ENCODE data around the gene PIGU. TPM values are rescaled to one million over a fixed set of nuclear protein-coding genes. Genes with fewer than 3 reads are reported as not detected.

Gene PIGU
- total RNA-seq, 1 experiment from 2014 or later: 32.8 TPM

GRCh38 chr20:34628026-34628425 lies 48.9 kb downstream of the PIGU start:
- Histone ChIP-seq H2AFZ (ENCODE audit: low read length) (no peak overlapping the region), H3K27ac (ENCODE audit: insufficient read length, low read depth, low read length) (no peak overlapping the region), H3K9me3 (ENCODE audit: control insufficient read depth, low read depth, low read length) (no peaks in the 10 kb centered on the region), H3K9ac (ENCODE audit: extremely low read depth, insufficient read length, low read length) (no peak overlapping the region), H4K91ac (ENCODE audit: insufficient read length, low read depth, low read length) (no peak overlapping the region), H3K79me1 (ENCODE audit: insufficient read depth, low read depth, low read length, poor library complexity, severe bottlenecking) (no peaks in the 10 kb centered on the region), H3K14ac (ENCODE audit: insufficient read depth, low read length) (no peak overlapping the region), H3K79me2 (ENCODE audit: insufficient read depth, low read length) (no peaks in the 10 kb centered on the region), H2BK12ac (ENCODE audit: insufficient read length, low read depth, low read length) (no peak overlapping the region), H3K4me2 (ENCODE audit: insufficient read depth, insufficient read length, low read length) (no peak overlapping the region), H3K56ac (ENCODE audit: insufficient read length, low read depth, low read length) (no peak overlapping the region), H3K27me3 (ENCODE audit: insufficient read depth, low read length) (no peaks in the 10 kb centered on the region), H3K23me2 (ENCODE audit: insufficient read length, low read depth, low read length, poor library complexity, severe bottlenecking) (no peaks in the 10 kb centered on the region), H2BK15ac (ENCODE audit: low read depth, low read length) (no peak overlapping the region), H2BK20ac (ENCODE audit: low read depth, low read length, poor library complexity, severe bottlenecking) (no peak overlapping the region), H3K4me1 (ENCODE audit: insufficient read depth, low read length) (no peaks in the 10 kb centered on the region), H3K23ac (ENCODE audit: insufficient read length, low read depth, low read length) (no peak overlapping the region), H4K20me1 (ENCODE audit: control insufficient read depth, insufficient read depth, insufficient read length) (no peaks in the 10 kb centered on the region), H3K4ac (ENCODE audit: low read depth, low read length) (no peak overlapping the region), H3T11ph (ENCODE audit: low read length) (no peak overlapping the region), H2AK5ac (ENCODE audit: insufficient read length, low read length) (no peak overlapping the region), H2BK120ac (ENCODE audit: low read depth, low read length, poor library complexity, severe bottlenecking) (no peak overlapping the region), H4K8ac (replicated peaks; ENCODE audit: insufficient read length, low read depth, low read length) (no peak overlapping the region), H3K18ac (ENCODE audit: insufficient read length, low read depth, low read length) (no peak overlapping the region), H2BK5ac (ENCODE audit: insufficient read length, low read length) (no peak overlapping the region), H4K5ac (ENCODE audit: insufficient read length, low read depth, low read length) (no peak overlapping the region)
- H3K4me3 Mint-ChIP-seq: no peak overlapping the region
- H3K36me3 Mint-ChIP-seq (ENCODE audit: insufficient read depth in 1 of 3, low read depth in 3 of 3): peaks cover 0 to 23% (median 23%) of the 10 kb centered on the region in 3 experiments; a peak in 5 of 7 replicates
- WGBS (ENCODE audit: extremely low coverage, insufficient read length, low lambda C conversion rate): no CpG with 5 or more reads among the region's 2 CpGs
- H3K27me3 Mint-ChIP-seq (ENCODE audit: low read depth): no peaks in the 10 kb centered on the region
- H3K9me3 Mint-ChIP-seq: no peaks in the 10 kb centered on the region
- H3K4me1 Mint-ChIP-seq: peaks cover 0 to 5% of the 10 kb centered on the region in 2 experiments; a peak in 2 of 4 replicates
- no peak for TF ChIP-seq CTCF (conservative IDR thresholded peaks at IDR 0.05)
- no peak overlapping the region for H3K27ac Mint-ChIP-seq
- no peak for DNase-seq
